Cardiac muscle cell (in vitro differentiated cells and primary cell): ENCODE measurements around the gene PRRT1. TPM values are rescaled to one million over a fixed set of nuclear protein-coding genes. Genes with fewer than 3 reads are reported as not detected.
A peak's percentile ranks its signal among the peaks of the same experiment; 100 is the strongest.
"Not testable (repeated sequence)": the region's sequence is repeated elsewhere in the genome, so short reads cannot be mapped to it uniquely, and the experiment has no call there.

Experiments used
- DNase-seq, 2 donors: peaks; one replicate each; pipeline versions ENCODE4 v3.0.0 to v3.0.0-alpha.2; 2010 to 2017; ENCODE audit warnings: low read depth in 1 of 2, low spot score in 1 of 2
- H3K27ac ChIP-seq: fragments of 200-600 bp; sonication (generic); 2 replicates; pipeline ENCODE4 v1.5.1; 2016
- H3K27me3 ChIP-seq: fragments of 200-600 bp; sonication (generic); 2 replicates; pipeline ENCODE4 v1.6.0; 2016; ENCODE audit warnings: control low read depth
- H3K36me3 ChIP-seq: fragments of 200-600 bp; sonication (generic); 2 replicates; pipeline ENCODE4 v1.5.1; 2016; ENCODE audit warnings: control low read depth
- H3K4me1 ChIP-seq: fragments of 200-600 bp; sonication (generic); 2 replicates; pipeline ENCODE4 v1.8.1; 2017; ENCODE audit warnings: low read depth, mild to moderate bottlenecking, mixed run types
- H3K4me3 ChIP-seq: fragments of 200-600 bp; sonication (generic); 2 replicates; pipeline ENCODE4 v1.5.1; 2016; ENCODE audit warnings: mild to moderate bottlenecking
- H3K9me3 ChIP-seq: fragments of 200-600 bp; sonication (generic); 2 replicates; pipeline ENCODE4 v1.5.1; 2017; ENCODE audit warnings: low read depth, mild to moderate bottlenecking, control low read depth
- CTCF ChIP-seq: IDR thresholded peaks from 2 replicates; pipeline ENCODE4 v1.5.1; 2012; ENCODE audit warnings: low read depth, mild to moderate bottlenecking, low read length
- polyA plus RNA-seq: library from polyadenylated mRNA; unstranded; fragments of >200 nt; fragmentation: Nextera tagmentation; extraction: Ambion mirVana; gene quantifications from 2 replicates; pipeline ENCODE4 v1.2.1, GENCODE V29; 2016
- total RNA-seq: library from RNA; depleted of rRNA; stranded (reverse); fragments of >200 nt; gene quantifications from 2 replicates; pipeline ENCODE4 v1.2.3, GENCODE V29; 2016

PRRT1 gene
- total and polyA plus RNA-seq, 2 experiments from 2014 or later = 4.4 to 4.9 TPM

GRCh38 chr6:32148289-32149091 is 3.2 kb downstream of the PRRT1 start:
- H3K4me3 ChIP-seq = no peak overlapping the region
- peaks cover 22% of the 10 kb centered on the region for H3K4me1 ChIP-seq
- no peak overlapping the region for H3K27ac ChIP-seq
- no peaks in the 10 kb centered on the region for H3K9me3 ChIP-seq
- TF ChIP-seq CTCF = no peak
- no peaks in the 10 kb centered on the region for H3K36me3 ChIP-seq
- DNase-seq = no peak
- H3K27me3 ChIP-seq = peaks cover 30% of the 10 kb centered on the region

GRCh38 chr6:32147401-32148132 is 4.2 kb downstream of the PRRT1 start:
- Histone ChIP-seq H3K27ac (no peak overlapping the region), H3K27me3 (peaks cover 30% of the 10 kb centered on the region)

GRCh38 chr6:32146687-32147086 is 5.1 kb downstream of the PRRT1 start:
- H3K4me3 ChIP-seq = no peak overlapping the region
- peak overlapping the region; percentile 64 for H3K27ac ChIP-seq
- H3K4me1 ChIP-seq = peaks cover 10% of the 10 kb centered on the region
- no peak for TF ChIP-seq CTCF
- H3K9me3 ChIP-seq = no peaks in the 10 kb centered on the region
- no peaks in the 10 kb centered on the region for H3K36me3 ChIP-seq
- peaks cover 30% of the 10 kb centered on the region for H3K27me3 ChIP-seq
- peak in 1 of 2 donors; percentile 11 for DNase-seq

More at GRCh38 chr6:32147401-32148132, 4.2 kb downstream of the PRRT1 start:
- Histone ChIP-seq H3K9me3 (no peaks in the 10 kb centered on the region), H3K4me1 (peaks cover 17% of the 10 kb centered on the region), H3K36me3 (no peaks in the 10 kb centered on the region), H3K4me3 (no peak overlapping the region)
- DNase-seq = no peak
- no peak for TF ChIP-seq CTCF

- Histone ChIP-seq H3K27me3 (peaks cover 26% of the 10 kb centered on the region), H3K4me3 (no peak overlapping the region), H3K4me1 (peaks cover 10% of the 10 kb centered on the region), H3K27ac (peak overlapping the region; percentile 64), H3K9me3 (no peaks in the 10 kb centered on the region), H3K36me3 (no peaks in the 10 kb centered on the region)
- no peak for TF ChIP-seq CTCF
- peak in 1 of 2 donors; percentile 33 for DNase-seq
Measured at GRCh38 chr6:32146287-32146686, 5.5 kb downstream of the PRRT1 start.

GRCh38 chr6:32144238-32144637 is 7.5 kb downstream of the PRRT1 start:
- H3K36me3 ChIP-seq, H3K9me3 ChIP-seq, H3K27me3 ChIP-seq, H3K27ac ChIP-seq, H3K4me3 ChIP-seq, DNase-seq: not testable (repeated sequence)
- H3K4me1 ChIP-seq = peaks cover 10% of the 10 kb centered on the region
